ENCODE measurements around the gene MAP6. TPM values are rescaled to one million over a fixed set of nuclear protein-coding genes. Genes with fewer than 3 reads are reported as not detected.
"Not testable (repeated sequence)": the region's sequence is repeated elsewhere in the genome, so short reads cannot be mapped to it uniquely, and the experiment has no call there.

The MAP6 gene
- total RNA-seq, 1 donor from 2014 or later, result 0.23 TPM

DNA sequence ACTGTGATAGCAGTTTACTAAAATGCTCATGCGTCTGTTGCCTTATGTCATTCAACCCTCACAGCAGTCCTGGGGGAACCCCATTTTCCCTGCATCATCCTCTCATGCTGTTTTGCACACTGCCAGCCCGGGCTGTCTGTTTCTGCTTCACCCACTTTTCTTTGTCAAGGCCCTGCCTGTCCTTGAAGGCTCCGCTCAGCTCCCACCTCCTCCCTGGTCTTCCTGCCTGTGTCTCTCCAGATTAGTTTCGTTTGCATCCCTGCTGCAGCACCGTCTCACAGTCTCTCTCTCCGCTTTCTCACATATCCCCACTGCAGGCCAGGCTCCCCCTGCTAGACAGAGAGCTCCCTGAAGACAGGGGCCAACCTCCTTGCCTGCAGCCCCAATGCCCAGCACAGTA is 76.9 kb downstream of the MAP6 start:
- peaks cover 4% of the 10 kb centered on the region for H3K4me1 Mint-ChIP-seq (ENCODE audit: low read depth)
- H3K27ac Mint-ChIP-seq, result no peak overlapping the region
- no peaks in the 10 kb centered on the region for H3K36me3 Mint-ChIP-seq (ENCODE audit: low read depth)
- H3K27me3 Mint-ChIP-seq (ENCODE audit: low read depth), result peaks cover 26% of the 10 kb centered on the region
- no peaks in the 10 kb centered on the region for H3K9me3 Mint-ChIP-seq
- intact Hi-C loops (cut with micrococcal nuclease), result no loop called here
- no peak for DNase-seq (ENCODE audit: low spot score)
- no peak overlapping the region for H3K4me3 Mint-ChIP-seq (ENCODE audit: low read depth)

DNA sequence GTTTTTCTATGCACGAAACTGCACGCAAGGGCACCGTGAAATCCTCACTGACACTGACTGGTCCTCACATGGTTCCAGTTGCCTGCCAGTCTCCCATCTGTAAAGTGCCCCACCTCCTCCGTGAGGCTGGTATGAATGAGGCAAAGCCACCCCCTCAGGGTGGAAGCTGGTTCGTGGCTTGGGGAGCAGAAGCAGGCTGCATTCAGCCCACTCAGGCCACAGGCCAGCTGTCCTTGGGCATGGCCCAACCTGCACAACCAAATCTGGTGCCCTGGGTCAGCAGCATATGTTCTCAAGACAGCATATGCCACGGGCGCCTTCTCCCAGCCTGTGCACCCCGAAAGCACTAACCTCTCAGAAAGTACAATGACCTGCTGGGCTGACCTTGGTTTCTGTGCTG is 77.5 kb downstream of the MAP6 start:
- Mint-ChIP-seq H3K36me3 (ENCODE audit: low read depth) (no peaks in the 10 kb centered on the region), H3K4me3 (ENCODE audit: low read depth) (no peak overlapping the region), H3K4me1 (ENCODE audit: low read depth) (peaks cover 4% of the 10 kb centered on the region), H3K27me3 (ENCODE audit: low read depth) (peaks cover 28% of the 10 kb centered on the region), H3K9me3 (no peaks in the 10 kb centered on the region), H3K27ac (no peak overlapping the region)
- intact Hi-C loops (cut with micrococcal nuclease), result no loop called here
- DNase-seq (ENCODE audit: low spot score), result no peak

DNA sequence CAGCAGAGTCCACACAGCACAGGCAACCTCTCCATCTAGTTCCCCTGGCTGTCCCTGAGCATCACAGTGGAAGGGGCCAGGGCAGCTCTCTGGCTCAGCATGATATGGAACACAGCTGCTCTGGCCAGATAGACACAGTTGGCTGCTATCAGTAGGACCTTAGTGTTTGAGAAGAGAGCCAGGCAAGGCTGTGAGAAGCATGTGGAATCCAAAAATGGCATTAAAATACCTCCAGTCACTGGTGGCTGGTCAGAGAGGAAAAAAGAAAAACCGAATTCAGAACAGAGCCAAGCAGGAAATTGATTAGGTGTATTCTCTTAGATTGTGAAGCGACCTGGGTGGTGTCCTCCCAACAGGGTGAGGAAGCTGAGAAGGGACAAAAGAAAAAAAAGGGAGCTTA is 78.9 kb downstream of the MAP6 start:
- H3K27ac Mint-ChIP-seq, result no peak overlapping the region
- intact Hi-C loops (cut with micrococcal nuclease), result no loop called here
- no peak for DNase-seq (ENCODE audit: low spot score)
- no peaks in the 10 kb centered on the region for H3K4me1 Mint-ChIP-seq (ENCODE audit: low read depth)
- peaks cover 24% of the 10 kb centered on the region for H3K27me3 Mint-ChIP-seq (ENCODE audit: low read depth)
- no peaks in the 10 kb centered on the region for H3K36me3 Mint-ChIP-seq (ENCODE audit: low read depth)
- H3K4me3 Mint-ChIP-seq (ENCODE audit: low read depth), result no peak overlapping the region
- no peaks in the 10 kb centered on the region for H3K9me3 Mint-ChIP-seq

DNA sequence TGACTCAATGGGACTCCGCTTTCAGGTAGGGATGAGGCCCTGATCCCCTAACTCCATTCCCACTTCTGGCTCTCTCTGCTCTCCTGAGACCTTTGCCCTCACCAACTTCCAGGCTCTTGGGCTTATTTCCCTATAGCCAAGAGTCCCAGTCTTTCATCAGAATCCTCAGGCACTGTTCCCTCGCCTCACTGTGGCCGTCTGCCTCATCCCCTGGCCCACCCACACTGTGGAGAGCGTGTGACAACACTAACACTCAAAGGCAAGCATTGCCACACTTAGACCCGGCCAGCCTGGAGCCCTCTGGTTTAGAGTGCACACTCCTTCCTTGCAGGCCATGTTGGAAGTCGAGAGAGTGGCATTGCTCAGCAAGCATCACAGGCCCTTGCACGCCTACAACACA is 79.8 kb downstream of the MAP6 start:
- no peak for DNase-seq (ENCODE audit: low spot score)
- H3K4me1 Mint-ChIP-seq (ENCODE audit: low read depth), result no peaks in the 10 kb centered on the region
- no peak overlapping the region for H3K4me3 Mint-ChIP-seq (ENCODE audit: low read depth)
- peaks cover 32% of the 10 kb centered on the region for H3K27me3 Mint-ChIP-seq (ENCODE audit: low read depth)
- no peaks in the 10 kb centered on the region for H3K9me3 Mint-ChIP-seq
- H3K36me3 Mint-ChIP-seq (ENCODE audit: low read depth), result no peaks in the 10 kb centered on the region
- intact Hi-C loops (cut with micrococcal nuclease), result no loop called here
- no peak overlapping the region for H3K27ac Mint-ChIP-seq

DNA sequence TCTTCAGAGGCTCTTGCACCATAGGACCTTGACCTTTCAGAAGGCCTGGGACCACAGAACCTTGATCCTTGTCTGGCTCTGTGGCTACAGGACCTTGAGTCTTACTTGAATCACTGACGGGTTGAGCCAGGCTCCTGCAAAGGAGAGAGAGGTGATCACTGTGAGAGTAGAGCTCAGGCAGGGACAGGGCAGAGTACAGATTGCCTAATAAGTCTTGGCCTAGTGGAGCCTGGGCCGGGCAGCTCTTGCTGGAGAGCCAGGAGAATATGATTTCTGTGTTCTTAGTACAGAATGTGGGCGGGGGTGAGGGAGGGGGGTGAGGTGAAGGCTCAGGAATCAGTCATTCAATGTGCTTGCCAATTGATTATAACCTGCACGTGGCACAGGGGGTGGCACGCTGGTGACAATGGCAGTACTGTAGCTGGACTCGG is 80.8 kb downstream of the MAP6 start:
- H3K36me3 Mint-ChIP-seq (ENCODE audit: low read depth), result no peaks in the 10 kb centered on the region
- intact Hi-C loops (cut with micrococcal nuclease), result no loop called here
- no peaks in the 10 kb centered on the region for H3K4me1 Mint-ChIP-seq (ENCODE audit: low read depth)
- no peak overlapping the region for H3K27ac Mint-ChIP-seq
- no peaks in the 10 kb centered on the region for H3K9me3 Mint-ChIP-seq
- H3K4me3 Mint-ChIP-seq (ENCODE audit: low read depth), result no peak overlapping the region
- DNase-seq (ENCODE audit: low spot score), result no peak
- H3K27me3 Mint-ChIP-seq (ENCODE audit: low read depth), result peaks cover 30% of the 10 kb centered on the region

DNA sequence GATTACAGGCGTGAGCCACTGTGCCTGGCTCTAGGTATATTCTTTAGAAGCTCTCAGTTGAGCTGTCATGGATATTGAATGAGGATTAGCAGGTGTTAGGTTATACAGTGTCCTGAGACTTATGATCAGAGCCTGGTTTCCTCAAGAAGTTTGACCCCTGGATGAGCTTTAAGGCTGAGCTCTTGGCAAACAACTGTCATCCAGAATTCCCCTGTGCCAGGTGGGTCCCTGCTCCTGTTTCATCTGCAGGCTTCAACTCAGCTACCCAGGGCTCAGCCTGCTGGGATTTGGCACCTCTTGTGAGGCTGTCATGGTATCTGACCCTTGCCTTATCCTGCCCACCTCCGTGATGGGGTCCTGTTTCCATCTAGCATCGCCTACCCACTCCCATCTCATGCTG is 82.4 kb downstream of the MAP6 start:
- H3K27ac Mint-ChIP-seq, result no peak overlapping the region
- no peak overlapping the region for H3K4me3 Mint-ChIP-seq (ENCODE audit: low read depth)
- no peak for DNase-seq (ENCODE audit: low spot score)
- peaks cover 35% of the 10 kb centered on the region for H3K27me3 Mint-ChIP-seq (ENCODE audit: low read depth)
- no peaks in the 10 kb centered on the region for H3K36me3 Mint-ChIP-seq (ENCODE audit: low read depth)
- H3K4me1 Mint-ChIP-seq (ENCODE audit: low read depth), result peaks cover 9% of the 10 kb centered on the region
- intact Hi-C loops (cut with micrococcal nuclease), result no loop called here
- no peaks in the 10 kb centered on the region for H3K9me3 Mint-ChIP-seq

DNA sequence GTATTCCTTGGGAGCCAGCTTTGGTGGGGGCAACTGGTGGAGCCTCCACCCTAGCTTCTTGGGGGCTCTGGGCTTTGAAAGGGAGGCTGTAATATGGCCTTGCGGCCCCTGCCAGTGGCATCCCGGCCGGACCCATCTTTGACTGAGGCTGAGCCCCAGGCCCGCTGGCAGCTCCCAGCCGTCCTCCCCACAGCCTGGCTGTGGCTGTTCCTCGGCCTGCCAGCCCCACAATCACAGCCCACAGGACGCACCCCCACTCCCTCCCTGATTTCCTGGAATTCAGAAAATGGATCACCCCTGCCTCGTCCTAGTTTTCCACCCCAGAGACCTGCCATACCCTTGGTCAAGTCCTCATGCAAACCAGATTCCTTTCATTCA is 83.6 kb downstream of the MAP6 start:
- Mint-ChIP-seq H3K4me3 (ENCODE audit: low read depth) (no peak overlapping the region), H3K27ac (no peak overlapping the region), H3K4me1 (ENCODE audit: low read depth) (peaks cover 9% of the 10 kb centered on the region), H3K36me3 (ENCODE audit: low read depth) (no peaks in the 10 kb centered on the region), H3K27me3 (ENCODE audit: low read depth) (peaks cover 39% of the 10 kb centered on the region), H3K9me3 (no peaks in the 10 kb centered on the region)
- DNase-seq (ENCODE audit: low spot score), result no peak
- intact Hi-C loops (cut with micrococcal nuclease), result no loop called here

DNA sequence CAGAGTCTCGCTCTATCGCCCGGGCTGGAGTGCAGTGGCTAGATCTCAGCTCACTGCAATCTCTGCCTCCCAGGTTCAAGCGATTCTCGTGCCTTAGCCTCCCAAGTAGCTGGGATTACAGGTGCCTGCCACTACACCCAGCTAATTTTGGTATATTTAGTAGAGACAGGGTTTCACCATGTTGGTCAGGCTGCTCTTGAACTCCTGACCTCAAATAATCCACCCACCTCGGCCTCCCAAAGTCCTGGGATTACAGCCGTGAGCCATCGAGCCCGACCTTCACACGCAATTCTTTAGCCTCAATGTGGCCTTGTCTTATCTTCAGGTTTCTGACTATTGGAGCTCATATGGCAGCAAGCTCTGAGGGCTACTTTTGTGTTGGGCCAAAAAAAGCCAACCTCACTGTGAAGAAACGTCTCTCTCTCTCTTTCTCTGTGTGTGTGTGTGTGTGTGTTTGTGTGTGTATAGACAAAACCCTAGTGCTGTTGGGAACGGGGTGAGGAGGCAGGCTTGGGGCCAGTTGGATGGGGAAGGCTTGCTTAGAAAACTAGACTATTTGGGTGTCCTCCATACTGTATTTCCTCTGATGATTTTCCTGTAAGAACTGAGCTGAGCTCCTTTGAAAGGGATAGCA is 84.1 kb downstream of the MAP6 start:
- H3K27ac Mint-ChIP-seq; H3K36me3 Mint-ChIP-seq (ENCODE audit: low read depth); DNase-seq (ENCODE audit: low spot score); H3K9me3 Mint-ChIP-seq; H3K4me3 Mint-ChIP-seq (ENCODE audit: low read depth); intact Hi-C loops (cut with micrococcal nuclease); H3K4me1 Mint-ChIP-seq (ENCODE audit: low read depth): not testable (repeated sequence)
- peaks cover 41% of the 10 kb centered on the region for H3K27me3 Mint-ChIP-seq (ENCODE audit: low read depth)

DNA sequence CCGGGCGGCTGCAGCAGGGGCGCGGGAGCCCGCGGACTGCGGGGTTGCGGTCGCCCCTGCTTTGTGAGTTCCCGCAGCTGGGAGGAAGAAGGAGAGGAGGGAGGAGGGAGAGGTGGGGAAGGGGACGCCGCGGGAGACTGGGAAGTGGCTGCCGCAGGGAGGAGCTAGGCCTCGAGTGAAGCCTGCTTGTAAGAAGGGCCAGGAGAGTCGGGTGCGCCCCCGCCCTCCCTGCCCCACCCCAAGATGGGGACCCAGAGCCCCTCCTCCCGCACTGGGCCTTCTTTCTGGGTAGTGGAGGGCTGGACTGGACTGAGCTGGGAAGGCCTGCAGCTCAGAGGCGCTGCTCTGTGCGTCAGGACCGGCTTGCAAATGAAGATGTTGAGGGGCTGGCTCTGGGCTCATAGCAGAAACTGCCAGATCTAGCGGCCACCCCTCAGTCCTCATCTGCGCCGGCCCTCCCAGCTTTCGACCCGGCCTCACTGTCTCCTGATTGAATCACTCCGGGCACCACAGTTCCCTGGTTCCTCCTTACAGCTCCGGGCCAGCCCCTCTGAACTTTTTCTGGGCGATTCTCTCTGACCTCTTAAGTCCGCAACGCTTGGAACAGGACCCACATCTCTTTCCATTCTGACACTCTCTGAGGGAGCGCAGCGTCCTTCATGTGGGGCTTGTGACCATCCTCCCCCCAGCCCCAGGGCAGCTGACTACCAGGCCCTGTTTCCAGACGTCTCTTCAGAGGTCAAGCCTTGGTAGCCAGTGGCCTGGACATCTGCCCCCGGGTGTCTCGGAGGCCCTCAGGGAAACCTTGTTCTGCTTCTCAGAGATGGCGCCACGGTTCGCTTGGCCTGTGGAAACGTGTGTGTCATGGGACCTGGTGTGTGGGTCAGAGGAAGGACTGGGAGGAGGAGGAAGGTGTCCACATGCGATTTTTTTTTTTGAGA is 84.8 kb downstream of the MAP6 start:
- intact Hi-C loops (cut with micrococcal nuclease), result no loop called here
- no peaks in the 10 kb centered on the region for H3K9me3 Mint-ChIP-seq
- no peak for DNase-seq (ENCODE audit: low spot score)
- peaks cover 41% of the 10 kb centered on the region for H3K27me3 Mint-ChIP-seq (ENCODE audit: low read depth)
- peaks cover 9% of the 10 kb centered on the region for H3K4me1 Mint-ChIP-seq (ENCODE audit: low read depth)
- no peak overlapping the region for H3K27ac Mint-ChIP-seq
- H3K36me3 Mint-ChIP-seq (ENCODE audit: low read depth), result no peaks in the 10 kb centered on the region
- peak overlapping the region; percentile 41 for H3K4me3 Mint-ChIP-seq (ENCODE audit: low read depth)

DNA sequence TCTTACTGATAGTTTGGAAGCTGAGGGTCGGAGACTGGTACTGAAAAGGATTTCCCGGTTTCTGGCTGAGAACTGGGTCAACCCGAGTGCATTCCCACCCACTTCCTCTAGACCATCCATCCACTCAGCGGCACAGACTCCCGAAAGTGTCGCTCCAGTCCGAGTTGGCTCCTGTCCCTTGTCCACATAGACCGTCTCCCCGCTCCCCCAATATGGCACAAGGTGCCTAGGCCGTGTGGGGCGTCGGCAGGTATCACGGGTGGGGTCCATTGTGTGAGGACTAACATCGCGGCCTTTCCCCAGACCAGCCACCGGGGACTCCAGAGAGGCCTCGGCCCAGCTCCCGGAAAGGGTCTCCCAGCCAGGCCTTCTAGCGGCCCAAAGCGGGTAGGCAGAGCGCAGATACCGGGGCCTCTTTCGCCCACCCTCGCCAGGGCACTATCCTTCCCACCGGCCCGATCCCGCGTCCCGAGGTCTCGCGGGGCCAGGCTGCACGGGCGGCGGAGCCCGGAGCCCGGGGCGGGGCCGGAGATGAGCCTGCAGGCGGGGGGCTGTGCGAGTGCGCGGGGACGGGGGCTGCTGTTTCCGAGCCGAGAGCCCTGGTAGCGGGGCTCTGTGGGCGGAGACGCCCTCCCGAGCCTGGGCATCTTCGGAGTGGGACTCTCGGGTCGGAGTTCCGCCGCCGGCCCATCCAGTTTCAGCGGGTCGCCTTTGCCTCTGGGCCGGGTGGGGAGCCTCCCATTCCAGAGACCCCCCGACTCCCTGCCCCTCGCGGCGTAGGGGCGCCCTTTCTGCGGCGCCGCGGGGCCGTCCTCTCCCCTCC is 85.7 kb downstream of the MAP6 start:
- DNase-seq (ENCODE audit: low spot score), result no peak
- Mint-ChIP-seq H3K4me1 (ENCODE audit: low read depth) (peaks cover 9% of the 10 kb centered on the region), H3K9me3 (no peaks in the 10 kb centered on the region), H3K27me3 (ENCODE audit: low read depth) (peaks cover 46% of the 10 kb centered on the region), H3K27ac (no peak overlapping the region), H3K4me3 (ENCODE audit: low read depth) (peak overlapping the region; percentile 6), H3K36me3 (ENCODE audit: low read depth) (no peaks in the 10 kb centered on the region)
- intact Hi-C loops (cut with micrococcal nuclease), result no loop called here

DNA sequence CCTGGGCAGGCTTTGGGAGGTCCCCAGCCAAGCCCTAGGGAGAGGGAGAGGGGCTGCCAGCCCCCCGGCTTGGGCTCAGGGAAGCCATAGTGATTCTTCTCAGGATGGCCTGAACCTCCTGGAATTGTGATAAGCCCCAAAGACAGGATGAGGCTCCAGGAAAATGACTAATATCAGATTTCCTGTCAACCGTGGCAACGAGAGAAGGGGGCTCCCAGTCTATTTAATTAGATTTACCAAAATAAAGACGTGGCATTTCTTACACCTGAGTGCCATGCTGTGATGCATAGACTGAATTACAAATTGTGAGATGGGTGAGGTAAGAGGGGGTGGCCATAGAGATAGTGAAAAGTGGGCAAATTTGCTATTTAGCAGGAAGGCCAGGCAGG is 86.3 kb downstream of the MAP6 start:
- no peaks in the 10 kb centered on the region for H3K9me3 Mint-ChIP-seq
- intact Hi-C loops (cut with micrococcal nuclease), result no loop called here
- H3K27me3 Mint-ChIP-seq (ENCODE audit: low read depth), result peaks cover 47% of the 10 kb centered on the region
- H3K4me3 Mint-ChIP-seq (ENCODE audit: low read depth), result no peak overlapping the region
- peaks cover 9% of the 10 kb centered on the region for H3K4me1 Mint-ChIP-seq (ENCODE audit: low read depth)
- no peak overlapping the region for H3K27ac Mint-ChIP-seq
- no peaks in the 10 kb centered on the region for H3K36me3 Mint-ChIP-seq (ENCODE audit: low read depth)
- DNase-seq (ENCODE audit: low spot score), result no peak

DNA sequence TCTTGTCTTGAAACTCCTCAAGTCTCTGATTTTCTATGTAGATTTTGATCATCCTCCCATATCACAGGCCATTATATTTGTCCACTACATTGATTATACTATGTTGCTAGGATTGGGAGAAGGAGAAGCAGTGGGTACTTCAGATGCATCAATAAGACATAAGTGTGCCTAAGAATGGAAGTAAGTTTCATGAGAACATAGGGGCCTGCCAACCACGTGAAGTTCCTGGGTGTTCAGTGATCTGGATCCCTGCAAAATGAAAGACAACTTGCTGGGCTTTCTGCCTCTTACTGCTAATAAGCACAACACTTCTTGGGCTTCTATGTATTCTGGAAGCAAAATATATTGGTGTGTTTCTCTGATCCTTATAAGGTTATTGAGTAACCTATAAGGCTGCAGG is 89.0 kb downstream of the MAP6 start:
- intact Hi-C loops (cut with micrococcal nuclease), result no loop called here
- no peak overlapping the region for H3K27ac Mint-ChIP-seq
- peaks cover 37% of the 10 kb centered on the region for H3K27me3 Mint-ChIP-seq (ENCODE audit: low read depth)
- H3K36me3 Mint-ChIP-seq (ENCODE audit: low read depth), result no peaks in the 10 kb centered on the region
- no peaks in the 10 kb centered on the region for H3K9me3 Mint-ChIP-seq
- DNase-seq (ENCODE audit: low spot score), result no peak
- peaks cover 9% of the 10 kb centered on the region for H3K4me1 Mint-ChIP-seq (ENCODE audit: low read depth)
- no peak overlapping the region for H3K4me3 Mint-ChIP-seq (ENCODE audit: low read depth)

DNA sequence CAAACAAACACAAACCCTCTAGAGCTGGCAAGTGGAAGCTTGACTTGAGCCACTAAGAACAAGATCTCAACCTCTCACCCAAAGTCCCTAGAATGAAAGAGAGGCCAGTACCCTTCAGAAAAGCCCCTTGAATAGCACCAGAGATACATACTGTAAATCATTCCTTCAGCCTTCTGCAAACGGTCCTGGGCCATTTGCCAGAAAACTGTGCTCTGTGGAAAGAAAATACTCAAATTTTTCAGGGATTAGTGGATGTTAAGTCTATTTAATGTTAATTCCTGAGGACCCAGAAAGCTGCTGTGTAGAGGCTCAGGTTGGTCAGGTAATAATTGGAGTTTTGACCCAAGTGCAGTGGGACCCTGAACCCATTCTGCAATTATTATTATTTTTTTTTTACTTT is 89.9 kb downstream of the MAP6 start:
- Mint-ChIP-seq H3K27ac (no peak overlapping the region), H3K27me3 (ENCODE audit: low read depth) (peaks cover 30% of the 10 kb centered on the region), H3K9me3 (no peaks in the 10 kb centered on the region), H3K36me3 (ENCODE audit: low read depth) (no peaks in the 10 kb centered on the region), H3K4me3 (ENCODE audit: low read depth) (no peak overlapping the region), H3K4me1 (ENCODE audit: low read depth) (peaks cover 9% of the 10 kb centered on the region)
- DNase-seq (ENCODE audit: low spot score), result no peak
- intact Hi-C loops (cut with micrococcal nuclease), result no loop called here
